ACHN (cell line): ENCODE data around the gene PCDHGA4.
A peak's percentile ranks its signal among the peaks of the same experiment; 100 is the strongest.
"Not testable (repeated sequence)": the region's sequence is repeated elsewhere in the genome, so short reads cannot be mapped to it uniquely, and the experiment has no call there.

ENCODE experiments used
- DNase-seq: peaks from one replicate; pipeline ENCODE4 v3.0.0-alpha.2; 2015
- in situ Hi-C: cut with HindIII; loops from 2 replicates; pipeline ENCODE4 v1.10.0; 2017; ENCODE audit warnings: low sequenced_read_pairs, low pct_ligation_motif_present, low pct_unique_long_range_greater_than_20kb

PCDHGA4 gene

DNA sequence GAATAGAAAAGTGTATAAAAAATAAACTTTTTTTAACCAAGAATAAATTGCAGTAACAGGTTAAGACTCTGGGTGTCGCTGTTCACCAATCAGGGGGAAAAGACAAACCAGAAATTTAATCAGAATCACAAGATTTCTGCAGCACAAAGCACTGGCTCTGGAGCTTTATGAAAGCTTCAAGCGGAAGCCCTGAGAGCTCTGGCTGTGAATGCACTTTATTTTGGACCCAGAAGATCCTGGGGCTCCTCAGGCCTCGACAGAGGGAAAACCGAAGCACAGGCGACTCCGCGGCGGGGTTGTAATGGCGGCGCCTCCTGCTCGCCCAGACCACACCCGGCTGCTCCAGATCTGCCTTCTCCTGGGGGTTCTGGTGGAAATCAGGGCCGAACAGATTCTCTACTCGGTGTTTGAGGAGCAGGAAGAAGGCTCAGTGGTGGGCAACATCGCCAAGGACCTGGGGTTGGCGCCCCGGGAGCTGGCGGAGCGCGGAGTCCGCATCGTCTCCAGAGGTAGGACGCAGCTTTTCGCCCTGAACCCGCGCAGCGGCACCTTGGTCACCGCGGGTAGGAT is at the start of gene PCDHGA4:
Gene PCDHGA4 (plus strand): TSS at position 122 of the 570 bp plus-strand sequence. CDS start 87 bp downstream, at position 209.
- in situ Hi-C loops: no loop called here
- DNase-seq: peak; percentile 8

GRCh38 chr5:141306630-141307029 is 48.2 kb upstream of the PCDHGA4 start:
- in situ Hi-C loops: no loop called here
- no peak for DNase-seq

- DNase-seq: no peak
Observed at GRCh38 chr5:141313711-141314110, 41.1 kb upstream of the PCDHGA4 start.

DNA sequence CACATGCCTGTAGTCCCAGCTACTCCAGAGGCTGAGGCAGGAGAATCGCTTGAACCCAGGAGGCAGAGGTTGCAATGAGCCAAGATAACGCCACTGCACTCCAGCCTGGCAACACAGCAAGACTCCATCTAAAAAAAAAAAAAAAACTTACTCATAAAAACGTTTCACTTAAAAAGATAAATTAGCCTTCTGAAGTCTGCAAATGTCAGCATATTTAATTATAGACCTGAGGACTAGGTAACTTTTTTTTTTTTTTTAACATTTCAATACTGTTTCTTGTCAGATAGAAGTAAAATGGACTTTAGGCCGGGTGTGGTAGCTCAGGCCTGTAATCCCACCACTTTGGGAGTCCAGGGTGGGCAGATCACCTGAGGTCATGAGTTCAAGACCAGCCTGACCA is 37.9 kb upstream of the PCDHGA4 start:
- DNase-seq, in situ Hi-C loops: not testable (repeated sequence)

More at GRCh38 chr5:141313711-141314110, 41.1 kb upstream of the PCDHGA4 start:
- in situ Hi-C loops: no loop called here

- in situ Hi-C loops: no loop called here
- DNase-seq: no peak
Observed at GRCh38 chr5:141319202-141319601, 35.6 kb upstream of the PCDHGA4 start.

GRCh38 chr5:141319699-141320098 is 35.1 kb upstream of the PCDHGA4 start:
- in situ Hi-C loops: no loop called here
- DNase-seq: no peak

GRCh38 chr5:141320225-141321169 is 34.3 kb upstream of the PCDHGA4 start, which contains the start of gene TAF7:
Gene TAF7, minus strand, starts transcription at chr5:141320784. Its CDS starts 740 bp downstream, at chr5:141320044.
- in situ Hi-C loops: no loop called here

DNA sequence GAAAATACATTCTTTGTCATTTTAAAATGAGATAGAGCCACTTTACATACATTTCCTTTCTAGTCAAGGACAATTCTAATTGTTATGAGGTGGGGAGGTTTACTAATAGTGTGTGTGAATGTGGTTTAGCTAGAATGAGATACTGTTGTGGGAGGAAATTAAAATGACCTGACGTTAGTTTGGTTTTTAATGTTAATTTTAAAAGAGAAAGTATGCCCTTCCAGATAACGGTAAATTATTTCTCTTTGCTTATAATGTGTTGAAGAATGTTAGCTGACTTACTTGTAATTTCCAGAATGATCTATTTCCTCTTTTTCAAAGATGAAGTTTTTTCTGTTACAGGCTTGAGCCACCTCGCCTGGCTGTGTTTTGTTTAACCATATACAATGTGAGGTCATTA is 32.6 kb upstream of the PCDHGA4 start:
- in situ Hi-C loops: no loop called here
- DNase-seq: no peak

More at GRCh38 chr5:141320225-141321169, 34.3 kb upstream of the PCDHGA4 start, which contains the start of gene TAF7:
- DNase-seq: peak; percentile 92

DNA sequence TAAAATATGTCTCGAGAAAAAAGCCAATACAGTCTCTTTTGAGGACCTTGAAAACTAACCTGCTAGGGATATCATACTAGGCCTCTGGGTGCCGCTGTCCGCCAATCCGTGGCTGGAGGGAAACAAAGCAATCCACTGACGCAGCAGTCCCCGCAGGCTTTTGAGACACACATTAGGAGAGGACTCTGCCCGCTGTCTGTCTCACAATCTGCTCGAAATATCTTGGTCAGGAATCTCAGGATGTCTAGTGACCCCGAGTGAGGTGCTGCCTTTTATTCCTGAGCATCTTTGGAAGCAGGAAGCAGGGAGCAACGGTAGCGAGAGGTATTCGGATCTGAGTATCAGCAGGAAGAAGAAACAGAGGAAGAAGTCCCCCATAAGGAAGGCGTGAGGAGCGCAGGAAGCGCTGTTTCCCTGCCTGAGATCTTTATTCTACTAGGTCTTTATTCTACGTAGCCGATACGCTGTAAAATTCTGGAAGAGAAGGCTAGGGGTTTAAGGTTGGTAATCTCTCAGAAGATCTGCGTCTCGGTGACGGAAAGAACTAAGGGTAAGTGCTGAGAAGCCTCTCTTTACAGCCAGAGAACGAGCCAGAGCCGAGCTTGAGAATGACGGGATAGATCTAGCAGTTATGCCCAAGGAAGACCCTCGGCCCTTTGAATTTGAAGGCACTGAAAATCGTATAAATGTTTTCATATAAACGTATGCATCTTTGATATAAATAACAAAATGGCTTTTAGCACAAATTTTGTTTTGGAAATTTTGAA is 28.6 kb upstream of the PCDHGA4 start:
- no peak for DNase-seq
- in situ Hi-C loops: no loop called here

DNA sequence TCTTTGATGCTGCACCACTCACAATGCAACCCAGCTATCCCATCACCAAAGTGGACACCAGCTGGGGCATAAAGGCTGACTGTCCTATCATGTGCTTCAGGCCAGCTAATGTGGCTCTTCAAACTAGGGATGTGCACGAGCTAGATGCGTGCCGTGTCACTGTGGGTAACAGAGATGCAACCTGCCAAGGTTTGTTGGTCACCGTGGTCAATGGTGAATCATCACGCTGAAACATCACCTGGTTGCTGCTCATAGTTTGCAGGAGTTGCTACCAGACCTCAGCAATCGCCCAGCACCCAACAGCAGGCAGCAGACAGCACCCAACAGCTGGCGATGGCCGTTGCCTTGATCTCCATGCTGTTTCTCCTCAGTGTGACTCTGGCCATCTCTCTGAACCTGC is 26.6 kb upstream of the PCDHGA4 start:
- in situ Hi-C loops: no loop called here
- DNase-seq: no peak

- in situ Hi-C loops: no loop called here
- no peak for DNase-seq
Observed at GRCh38 chr5:141330299-141331080, 24.3 kb upstream of the PCDHGA4 start, which contains the start of gene PCDHGA1. Gene PCDHGA1, plus strand, starts transcription at chr5:141330514.

DNA sequence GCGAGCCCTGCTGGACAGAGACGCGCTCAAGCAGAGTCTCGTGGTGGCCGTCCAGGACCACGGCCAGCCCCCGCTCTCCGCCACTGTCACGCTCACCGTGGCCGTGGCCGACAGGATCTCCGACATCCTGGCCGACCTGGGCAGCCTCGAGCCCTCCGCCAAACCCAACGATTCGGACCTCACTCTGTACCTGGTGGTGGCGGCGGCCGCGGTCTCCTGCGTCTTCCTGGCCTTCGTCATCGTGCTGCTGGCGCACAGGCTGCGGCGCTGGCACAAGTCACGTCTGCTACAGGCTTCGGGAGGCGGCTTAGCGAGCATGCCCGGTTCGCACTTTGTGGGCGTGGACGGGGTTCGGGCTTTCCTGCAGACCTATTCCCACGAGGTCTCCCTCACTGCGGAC is 22.2 kb upstream of the PCDHGA4 start:
- DNase-seq, in situ Hi-C loops: not testable (repeated sequence)

DNA sequence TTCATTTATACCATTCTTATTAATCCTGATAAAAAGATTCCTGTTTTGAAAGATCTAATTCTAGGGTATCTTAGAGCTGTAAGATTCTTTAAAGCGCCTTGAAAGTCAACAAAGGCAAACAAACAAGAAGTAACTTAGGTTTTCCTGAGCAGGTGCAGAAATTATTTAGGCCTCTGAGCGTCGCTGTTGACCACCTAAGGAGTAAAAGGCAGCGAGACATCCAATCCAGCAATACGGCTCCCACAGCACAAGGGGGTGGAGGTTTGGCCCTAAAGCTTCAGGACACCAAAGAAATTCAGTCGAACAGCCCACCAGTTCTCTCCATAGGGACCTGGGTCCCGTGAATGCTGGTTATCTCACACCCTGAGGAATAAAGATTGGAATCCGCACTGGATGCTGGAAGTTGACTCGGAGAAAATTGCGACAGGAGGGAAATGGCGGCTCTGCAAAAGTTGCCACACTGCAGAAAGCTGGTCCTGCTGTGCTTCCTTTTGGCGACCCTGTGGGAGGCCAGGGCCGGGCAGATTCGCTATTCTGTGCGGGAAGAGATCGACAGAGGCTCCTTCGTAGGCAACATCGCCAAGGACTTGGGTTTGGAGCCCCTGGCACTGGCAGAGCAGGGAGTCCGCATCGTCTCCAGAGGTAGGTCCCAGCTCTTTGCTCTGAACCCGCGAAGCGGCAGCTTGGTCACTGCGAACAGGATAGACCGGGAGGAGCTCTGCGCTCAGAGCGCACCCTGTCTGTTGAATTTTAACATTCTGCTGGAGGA is 16.1 kb upstream of the PCDHGA4 start, which contains the start of gene PCDHGA2:
Gene PCDHGA2 (plus strand): TSS at position 223 of the 769 bp plus-strand sequence.
- in situ Hi-C loops: no loop called here

DNA sequence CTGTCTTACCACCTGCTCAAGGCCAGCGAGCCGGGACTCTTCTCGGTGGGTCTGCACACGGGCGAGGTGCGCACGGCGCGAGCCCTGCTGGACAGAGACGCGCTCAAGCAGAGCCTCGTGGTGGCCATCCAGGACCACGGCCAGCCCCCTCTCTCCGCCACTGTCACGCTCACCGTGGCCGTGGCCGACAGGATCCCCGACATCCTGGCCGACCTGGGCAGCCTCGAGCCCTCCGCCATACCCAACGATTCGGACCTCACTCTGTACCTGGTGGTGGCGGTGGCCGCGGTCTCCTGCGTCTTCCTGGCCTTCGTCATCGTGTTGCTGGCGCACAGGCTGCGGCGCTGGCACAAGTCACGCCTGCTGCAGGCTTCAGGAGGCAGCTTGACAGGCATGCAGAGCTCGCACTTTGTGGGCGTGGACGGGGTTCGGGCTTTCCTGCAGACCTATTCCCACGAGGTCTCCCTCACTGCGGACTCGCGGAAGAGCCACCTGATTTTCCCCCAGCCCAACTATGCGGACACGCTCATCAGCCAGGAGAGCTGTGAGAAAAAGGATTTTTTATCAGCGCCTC is 14.0 kb upstream of the PCDHGA4 start:
- in situ Hi-C loops, DNase-seq: not testable (repeated sequence)

More for the DNA sequence above, 16.1 kb upstream of the PCDHGA4 start, which contains the start of gene PCDHGA2:
- DNase-seq: peak; percentile 42

DNA sequence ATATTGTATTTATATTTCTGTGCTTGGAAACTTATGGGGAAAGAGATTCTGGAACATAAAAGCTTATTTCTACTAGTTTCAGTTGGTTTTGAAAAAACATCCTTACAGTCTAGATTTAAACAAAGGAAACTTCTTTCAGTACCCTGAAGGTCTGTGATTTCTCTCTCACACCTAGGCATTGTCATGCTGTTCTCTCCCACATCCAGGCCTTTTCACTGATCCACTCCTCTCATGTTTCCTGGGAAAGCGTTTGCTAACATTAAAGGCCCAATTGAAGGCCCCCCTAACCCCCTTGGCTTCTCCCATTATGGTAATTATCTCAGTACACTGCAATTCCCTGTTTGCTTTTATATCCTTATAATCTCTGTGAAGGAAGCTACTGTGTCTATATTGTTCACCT is 12.0 kb upstream of the PCDHGA4 start:
- no peak for DNase-seq
- in situ Hi-C loops: no loop called here

DNA sequence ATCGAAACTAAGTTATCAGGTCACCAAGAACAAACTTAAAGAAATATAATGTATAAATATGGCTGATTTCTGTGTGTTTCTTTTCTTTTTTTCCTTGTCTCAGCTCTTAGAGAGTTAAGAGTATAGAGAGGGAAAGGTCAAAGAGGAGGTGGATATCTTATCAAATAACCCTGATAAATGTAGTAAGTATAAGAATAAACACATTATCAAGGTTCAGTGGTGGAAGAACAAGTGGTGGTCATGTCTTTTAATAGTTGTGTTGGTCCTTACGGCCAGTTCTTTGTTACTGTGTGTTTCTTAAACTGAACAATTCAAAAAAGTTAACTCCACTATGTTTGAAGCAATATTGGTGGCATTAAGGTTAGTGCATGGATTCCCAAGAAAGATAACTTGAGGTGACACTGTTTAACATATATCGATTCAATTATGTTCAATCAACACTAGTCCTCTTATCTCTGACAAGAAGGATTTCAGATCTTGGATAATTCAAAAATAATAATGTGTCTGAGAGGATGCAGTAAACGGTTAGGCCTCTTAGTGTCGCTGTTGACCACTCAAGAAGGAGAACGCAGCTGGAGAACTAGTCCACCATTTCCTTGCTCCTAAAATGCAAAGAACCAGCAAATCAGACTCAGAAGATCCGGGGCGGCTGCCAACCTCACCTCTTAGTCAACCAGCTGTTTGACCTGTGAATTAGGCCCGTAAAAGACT is 11.4 kb upstream of the PCDHGA4 start, which contains the start of gene PCDHGA3:
Gene PCDHGA3 (plus strand): TSS at position 588 of the 711 bp plus-strand sequence. CDS start 205 bp downstream, outside the sequence.
- in situ Hi-C loops: no loop called here
- DNase-seq: no peak
